Hepatocyte (in vitro differentiated cells): ENCODE data around the gene MYZAP.

Source experiments
- EZH2 ChIP-seq: fragments of 200-600 bp; sonication (generic); IDR thresholded peaks from 2 replicates; pipeline ENCODE4 v1.6.1; 2016; ENCODE audit warnings: antibody characterized with exemption, mild to moderate bottlenecking, borderline replicate concordance
- EZH2phosphoT487 ChIP-seq: fragments of 200-600 bp; sonication (generic); IDR thresholded peaks from one replicate; pipeline ENCODE4 v1.6.1; 2018; ENCODE audit warnings: antibody characterized with exemption, mild to moderate bottlenecking, low read depth, moderate library complexity; ENCODE audit not compliant: unreplicated experiment, severe bottlenecking
- TF ChIP-seq, protein P1 (sequence below): fragments of 200-600 bp; sonication (generic); IDR thresholded peaks from 2 replicates; pipeline ENCODE4 v1.5.1; 2016; ENCODE audit warnings: antibody characterized with exemption, mild to moderate bottlenecking; ENCODE audit not compliant: poor library complexity

DNA sequence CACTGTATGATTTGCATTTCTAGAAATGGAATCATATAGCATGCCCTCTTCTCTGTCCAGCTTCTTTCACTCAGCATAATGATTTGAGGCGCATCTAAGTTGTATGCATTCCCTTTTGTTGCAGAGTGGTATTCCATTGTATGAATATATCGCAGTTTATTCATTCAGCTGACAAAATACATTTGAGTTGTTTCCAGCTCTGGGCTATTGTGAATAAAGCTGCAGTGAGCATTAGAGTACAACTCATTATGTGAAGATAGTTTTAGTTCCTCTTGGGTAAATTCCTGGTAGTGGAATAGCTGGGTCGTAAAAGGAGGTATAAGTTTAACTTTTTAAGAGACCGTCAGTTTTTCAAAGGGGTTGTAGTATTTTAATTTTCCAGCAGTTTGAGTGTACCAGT lies 76.3 kb downstream of the MYZAP start:
- TF ChIP-seq, protein P1, sequence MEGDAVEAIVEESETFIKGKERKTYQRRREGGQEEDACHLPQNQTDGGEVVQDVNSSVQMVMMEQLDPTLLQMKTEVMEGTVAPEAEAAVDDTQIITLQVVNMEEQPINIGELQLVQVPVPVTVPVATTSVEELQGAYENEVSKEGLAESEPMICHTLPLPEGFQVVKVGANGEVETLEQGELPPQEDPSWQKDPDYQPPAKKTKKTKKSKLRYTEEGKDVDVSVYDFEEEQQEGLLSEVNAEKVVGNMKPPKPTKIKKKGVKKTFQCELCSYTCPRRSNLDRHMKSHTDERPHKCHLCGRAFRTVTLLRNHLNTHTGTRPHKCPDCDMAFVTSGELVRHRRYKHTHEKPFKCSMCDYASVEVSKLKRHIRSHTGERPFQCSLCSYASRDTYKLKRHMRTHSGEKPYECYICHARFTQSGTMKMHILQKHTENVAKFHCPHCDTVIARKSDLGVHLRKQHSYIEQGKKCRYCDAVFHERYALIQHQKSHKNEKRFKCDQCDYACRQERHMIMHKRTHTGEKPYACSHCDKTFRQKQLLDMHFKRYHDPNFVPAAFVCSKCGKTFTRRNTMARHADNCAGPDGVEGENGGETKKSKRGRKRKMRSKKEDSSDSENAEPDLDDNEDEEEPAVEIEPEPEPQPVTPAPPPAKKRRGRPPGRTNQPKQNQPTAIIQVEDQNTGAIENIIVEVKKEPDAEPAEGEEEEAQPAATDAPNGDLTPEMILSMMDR: no peak
- no peak for TF ChIP-seq EZH2phosphoT487
- TF ChIP-seq EZH2: no peak
